ENCODE results near the gene ALDH1A1. TPM values are rescaled to one million over a fixed set of nuclear protein-coding genes. Genes with fewer than 3 reads are reported as not detected.
A peak's percentile ranks its signal among the peaks of the same experiment; 100 is the strongest.

ALDH1A1 gene
- polyA plus RNA-seq, 1 donor (not counting 4 experiments of a cell fraction or from before 2014, with no cell fraction given) = 0.08 TPM

GRCh38 chr9:72856972-72857623 is 95.8 kb downstream of the ALDH1A1 start:
- no peak overlapping the region for H3K27ac ChIP-seq (ENCODE audit: control insufficient read depth, insufficient read depth, low read length)
- H3K9ac ChIP-seq (ENCODE audit: control insufficient read depth, extremely low read depth, insufficient read depth, low read length) = no peak overlapping the region
- no peaks in the 10 kb centered on the region for H3K9me3 ChIP-seq (ENCODE audit: control insufficient read depth, low read depth, low read length)
- H3K36me3 ChIP-seq (ENCODE audit: control insufficient read depth in 2 of 2, extremely low read depth in 1 of 2, insufficient read depth in 2 of 2, low read length in 2 of 2) = no peaks in the 10 kb centered on the region
- FAIRE-seq = no peak
- no peaks in the 10 kb centered on the region for H3K27me3 ChIP-seq (ENCODE audit: control insufficient read depth, extremely low read depth, insufficient read depth, low read length)
- no peaks in the 10 kb centered on the region for H4K20me1 ChIP-seq (ENCODE audit: control insufficient read depth, extremely low read depth, insufficient read depth, low read length)
- TF ChIP-seq CTCF (optimal IDR thresholded peaks at IDR 0.05 in 1 of 3, IDR thresholded peaks at IDR 0.05 in 1 of 3, conservative IDR thresholded peaks at IDR 0.05 in 1 of 3; ENCODE audit: extremely low read depth in 1 of 3, insufficient read depth in 2 of 3, low read length in 3 of 3) = peak; percentile 23 to 64 (median 40)
- TF ChIP-seq EZH2 (IDR thresholded peaks at IDR 0.05; ENCODE audit: low read length) = no peak
- H3K4me3 ChIP-seq (ENCODE audit: control insufficient read depth in 2 of 3, extremely low read depth in 1 of 3, insufficient read depth in 2 of 3, low read depth in 1 of 3, low read length in 3 of 3) = no peak overlapping the region
- H3K79me2 ChIP-seq (ENCODE audit: control insufficient read depth, insufficient read depth, low read length) = no peaks in the 10 kb centered on the region
- dilution Hi-C loops (cut with MboI; ENCODE audit: extremely low pct_ligation_motif_present, low sequenced_read_pairs) = no loop called here
- no peaks in the 10 kb centered on the region for H3K4me1 ChIP-seq (ENCODE audit: control insufficient read depth, extremely low read depth, insufficient read depth, low read length)
- no peak overlapping the region for H2AFZ ChIP-seq (ENCODE audit: control insufficient read depth, low read length)
- H3K4me2 ChIP-seq (ENCODE audit: control insufficient read depth, extremely low read depth, insufficient read depth, low read depth, low read length) = no peak overlapping the region
- no peaks in the 10 kb centered on the region for H3K9me1 ChIP-seq (ENCODE audit: control insufficient read depth, extremely low read depth, insufficient read depth, low read length)
- DNase-seq (ENCODE audit: low read depth, low spot score) = peak; percentile 9

- TF ChIP-seq EZH2 (IDR thresholded peaks at IDR 0.05; ENCODE audit: low read length) (no peak), CTCF (optimal IDR thresholded peaks at IDR 0.05 in 1 of 3, IDR thresholded peaks at IDR 0.05 in 1 of 3, conservative IDR thresholded peaks at IDR 0.05 in 1 of 3; ENCODE audit: extremely low read depth in 1 of 3, insufficient read depth in 2 of 3, low read length in 3 of 3) (no peak)
- DNase-seq (ENCODE audit: low read depth, low spot score) (no peak), FAIRE-seq (no peak)
- Histone ChIP-seq H3K4me1 (ENCODE audit: control insufficient read depth, extremely low read depth, insufficient read depth, low read length) (no peaks in the 10 kb centered on the region), H3K27ac (ENCODE audit: control insufficient read depth, insufficient read depth, low read length) (no peak overlapping the region), H3K9me1 (ENCODE audit: control insufficient read depth, extremely low read depth, insufficient read depth, low read length) (no peaks in the 10 kb centered on the region), H3K9me3 (ENCODE audit: control insufficient read depth, low read depth, low read length) (no peaks in the 10 kb centered on the region), H3K4me3 (ENCODE audit: control insufficient read depth in 2 of 3, extremely low read depth in 1 of 3, insufficient read depth in 2 of 3, low read depth in 1 of 3, low read length in 3 of 3) (no peak overlapping the region), H3K36me3 (ENCODE audit: control insufficient read depth in 2 of 2, extremely low read depth in 1 of 2, insufficient read depth in 2 of 2, low read length in 2 of 2) (no peaks in the 10 kb centered on the region), H3K79me2 (ENCODE audit: control insufficient read depth, insufficient read depth, low read length) (no peaks in the 10 kb centered on the region), H2AFZ (ENCODE audit: control insufficient read depth, low read length) (no peak overlapping the region), H4K20me1 (ENCODE audit: control insufficient read depth, extremely low read depth, insufficient read depth, low read length) (no peaks in the 10 kb centered on the region), H3K27me3 (ENCODE audit: control insufficient read depth, extremely low read depth, insufficient read depth, low read length) (no peaks in the 10 kb centered on the region), H3K4me2 (ENCODE audit: control insufficient read depth, extremely low read depth, insufficient read depth, low read depth, low read length) (no peak overlapping the region), H3K9ac (ENCODE audit: control insufficient read depth, extremely low read depth, insufficient read depth, low read length) (no peak overlapping the region)
- dilution Hi-C loops (cut with MboI; ENCODE audit: extremely low pct_ligation_motif_present, low sequenced_read_pairs) = no loop called here
Measured at GRCh38 chr9:72855890-72856523, 96.8 kb downstream of the ALDH1A1 start.
